HepG2 (cell line): ENCODE data around the gene RBBP6. TPM values are rescaled to one million over a fixed set of nuclear protein-coding genes. Genes with fewer than 3 reads are reported as not detected.
A peak's percentile ranks its signal among the peaks of the same experiment; 100 is the strongest.

ENCODE experiments used
- CREB3 ChIP-seq: sonication (generic); formaldehyde crosslinking; IDR thresholded peaks from 2 replicates; pipeline ENCODE4 v1.5.0; 2020; ENCODE audit warnings: missing genetic modification reagents
- HNRNPK ChIP-seq: fragments of 200-400 bp; formaldehyde crosslinking; IDR thresholded peaks from 2 replicates; pipeline ENCODE4 v1.6.1; 2018; ENCODE audit warnings: low read length, low read depth, moderate library complexity, mild to moderate bottlenecking; ENCODE audit not compliant: poor library complexity, severe bottlenecking
- MEIS2 ChIP-seq: sonication (generic); formaldehyde crosslinking; IDR thresholded peaks from 2 replicates; pipeline ENCODE4 v1.9.0; 2021; ENCODE audit warnings: mild to moderate bottlenecking, missing genetic modification reagents
- MYPOP ChIP-seq: sonication (generic); formaldehyde crosslinking; IDR thresholded peaks from 2 replicates; pipeline ENCODE4 v1.8.1; 2023; ENCODE audit warnings: mild to moderate bottlenecking, moderate library complexity, missing genetic modification reagents
- NFYC ChIP-seq: IDR thresholded peaks from 2 replicates; pipeline ENCODE4 v1.6.1; 2016; ENCODE audit warnings: missing genetic modification reagents, missing compliant biosample characterization
- NKX3-1 ChIP-seq: sonication (generic); formaldehyde crosslinking; IDR thresholded peaks from 2 replicates; pipeline ENCODE4 v1.5.0; 2020; ENCODE audit warnings: missing genetic modification reagents
- SAP130 ChIP-seq: IDR thresholded peaks from 2 replicates; pipeline ENCODE4 v1.6.1; 2016; ENCODE audit warnings: low read depth
- SKIL ChIP-seq: sonication (generic); formaldehyde crosslinking; IDR thresholded peaks from 2 replicates; pipeline ENCODE4 v1.8.0; 2022; ENCODE audit warnings: missing genetic modification reagents, mild to moderate bottlenecking, moderate library complexity, borderline replicate concordance
- SOX6 ChIP-seq, 2 experiments: fragments of 450-650 bp in 1 of 2; sonication (generic) in 1 of 2; formaldehyde crosslinking in 1 of 2; IDR thresholded peaks; 2 replicates each; pipeline versions ENCODE4 v1.4.0 to v1.6.1; 2017 to 2020; ENCODE audit warnings: antibody characterized with exemption in 1 of 2, mild to moderate bottlenecking in 1 of 2, missing genetic modification reagents in 1 of 2
- SP2 ChIP-seq: sonication (generic); formaldehyde crosslinking; IDR thresholded peaks from 2 replicates; pipeline ENCODE4 v1.5.1; 2020; ENCODE audit warnings: mild to moderate bottlenecking, missing genetic modification reagents
- SP4 ChIP-seq: sonication (generic); formaldehyde crosslinking; IDR thresholded peaks from 2 replicates; pipeline ENCODE4 v1.8.1; 2023; ENCODE audit warnings: mild to moderate bottlenecking, missing genetic modification reagents
- STAT5B ChIP-seq: sonication (generic); formaldehyde crosslinking; IDR thresholded peaks from 2 replicates; pipeline ENCODE4 v1.4.0; 2020; ENCODE audit warnings: missing genetic modification reagents
- XRCC5 ChIP-seq: fragments of 200-400 bp; formaldehyde crosslinking; optimal IDR thresholded peaks from 2 replicates; pipeline ENCODE3; 2017; ENCODE audit warnings: mild to moderate bottlenecking, low read length
- ZBTB44 ChIP-seq: sonication (generic); formaldehyde crosslinking; IDR thresholded peaks from 2 replicates; pipeline ENCODE4 v1.4.0; 2020; ENCODE audit warnings: missing genetic modification reagents
- ZFP62 ChIP-seq: sonication (generic); formaldehyde crosslinking; IDR thresholded peaks from 2 replicates; pipeline ENCODE4 v1.4.0; 2020; ENCODE audit warnings: missing genetic modification reagents
- ZFP91 ChIP-seq: sonication (generic); formaldehyde crosslinking; IDR thresholded peaks from 2 replicates; pipeline ENCODE4 v1.9.0; 2022; ENCODE audit warnings: missing genetic modification reagents, mild to moderate bottlenecking, borderline replicate concordance
- ZNF256 ChIP-seq: sonication (generic); formaldehyde crosslinking; conservative IDR thresholded peaks from 2 replicates; pipeline ENCODE4 v1.4.0; 2020; ENCODE audit warnings: missing genetic modification reagents
- ZNF30 ChIP-seq: sonication (generic); formaldehyde crosslinking; IDR thresholded peaks from 2 replicates; pipeline ENCODE4 v1.5.0; 2020; ENCODE audit warnings: mild to moderate bottlenecking, missing genetic modification reagents
- ZNF33B ChIP-seq: sonication (generic); formaldehyde crosslinking; IDR thresholded peaks from 2 replicates; pipeline ENCODE4 v1.5.1; 2020; ENCODE audit warnings: mild to moderate bottlenecking, missing genetic modification reagents
- ZNF549 ChIP-seq: sonication (generic); formaldehyde crosslinking; IDR thresholded peaks from 2 replicates; pipeline ENCODE4 v1.5.0; 2020; ENCODE audit warnings: missing genetic modification reagents
- ZNF580 ChIP-seq: IDR thresholded peaks from 2 replicates; pipeline ENCODE4 v1.6.1; 2016; ENCODE audit warnings: low read depth, borderline replicate concordance
- ZSCAN25 ChIP-seq: sonication (generic); formaldehyde crosslinking; IDR thresholded peaks from 2 replicates; pipeline ENCODE4 v1.8.0; 2022; ENCODE audit warnings: mild to moderate bottlenecking, missing genetic modification reagents
- ZSCAN29 ChIP-seq: sonication (generic); formaldehyde crosslinking; conservative IDR thresholded peaks from 2 replicates; pipeline ENCODE4 v1.4.0; 2020; ENCODE audit warnings: mild to moderate bottlenecking, missing genetic modification reagents
- polyA plus RNA-seq, 8 experiments: library from polyadenylated mRNA; depleted of rRNA in 3 of 8; stranded (reverse) in 7 of 8; unstranded in 1 of 8; fragments of >200 nt; fragmentation: Illumina TruSeq in 4 of 8; extraction: Trizol in 4 of 8; gene quantifications; 2 replicates each; pipeline versions ENCODE4 v1.2.1 to v1.2.3, GENCODE V29; 2011 to 2016; ENCODE audit warnings: low read depth in 4 of 8, missing spikeins in 1 of 8, mixed read lengths in 1 of 8; ENCODE audit not compliant: insufficient read depth in 1 of 8
- total RNA-seq, 5 experiments: library from RNA; depleted of rRNA; stranded (reverse); fragments of >200 nt; fragmentation: Illumina TruSeq; extraction: Trizol; gene quantifications; 2 replicates each; pipeline ENCODE4 v1.2.3, GENCODE V29; 2016; ENCODE audit warnings: low read depth in 1 of 5

The RBBP6 gene
- total and polyA plus RNA-seq, 2 of the 13 experiments (the other 11 are each of a cell fraction or from before 2014, with no cell fraction given): 37.1 to 70.9 TPM

- TF ChIP-seq ZNF256 (CRISPR knock-in tag): no peak
- peak; percentile 96 for TF ChIP-seq ZNF33B (CRISPR knock-in tag)
- peak; percentile 71 for TF ChIP-seq HNRNPK
- peak; percentile 69; the same call in 1 of the 2 replicates for TF ChIP-seq SKIL (CRISPR knock-in tag)
- no peak for TF ChIP-seq MEIS2 (CRISPR knock-in tag)
- peak; percentile 83; the same call in 1 of the 2 replicates for TF ChIP-seq STAT5B (CRISPR knock-in tag)
- TF ChIP-seq ZNF580: peak; percentile 88; the same call in 1 of the 2 replicates
- peak; percentile 96 for TF ChIP-seq ZFP91 (CRISPR knock-in tag)
- peak; percentile 83 for TF ChIP-seq ZSCAN25
- TF ChIP-seq SP2 (CRISPR knock-in tag): peak; percentile 58
- no peak for TF ChIP-seq CREB3 (CRISPR knock-in tag)
- TF ChIP-seq ZBTB44: peak; percentile 92
- no peak; the same call in 1 of the 2 replicates for TF ChIP-seq ZSCAN29 (CRISPR knock-in tag)
- TF ChIP-seq ZNF549 (CRISPR knock-in tag): no peak
- no peak for TF ChIP-seq ZNF30 (CRISPR knock-in tag)
- TF ChIP-seq ZFP62 (CRISPR knock-in tag): no peak
- peak; percentile 98 for TF ChIP-seq SAP130 (CRISPR knock-in tag)
- peak; percentile 86 for TF ChIP-seq MYPOP (CRISPR knock-in tag)
- peak; percentile 98 for TF ChIP-seq SP4 (CRISPR knock-in tag)
- no peak for TF ChIP-seq NKX3-1 (CRISPR knock-in tag)
- TF ChIP-seq XRCC5: peak; percentile 97
- peak; percentile 78 for TF ChIP-seq NFYC (CRISPR knock-in tag)
- no peak for TF ChIP-seq SOX6 (IDR thresholded peaks at IDR 0.05)
- TF ChIP-seq SOX6 (CRISPR knock-in tag; IDR thresholded peaks at IDR 0.05): peak; percentile 66; the same call in 1 of the 2 replicates
Observed at GRCh38 chr16:24539295-24539849, at the start of gene RBBP6 (continued).
